GM10248 (cell line): ENCODE results near the gene STK40.

Source experiments
- CTCF ChIA-PET: fragments of 300-600 bp; sonication (Branson Sonifier 250); formaldehyde crosslinking; extraction: SDS; loops from one replicate; lab custom pipeline; 2021; ENCODE audit warnings: antibody characterized with exemption; lab: Yijun Ruan, JAX
- POLR2A ChIA-PET: fragments of 350-650 bp; sonication (Branson Sonifier 250); formaldehyde crosslinking; extraction: SDS; loops from one replicate; lab custom pipeline; 2020; ENCODE audit warnings: antibody characterized with exemption; lab: Yijun Ruan, JAX
- DNase-seq: peaks from one replicate; pipeline ENCODE4 v3.0.0; 2012; ENCODE audit errors: extremely low spot score
- CTCF ChIP-seq: IDR thresholded peaks from 2 replicates; pipeline ENCODE4 v1.5.1; 2012; ENCODE audit warnings: mild to moderate bottlenecking, low read depth; ENCODE audit errors: extremely low read depth, missing control alignments, control extremely low read depth

The STK40 gene

GRCh38 chr1:36305915-36306209 lies 79.9 kb downstream of the STK40 start:
- POLR2A ChIA-PET = interaction anchor here (0.6 to 1.6 kb wide), 5 partner anchors 10 to 1169 kb away, joined by 3 read pairs; partner anchors contain the start of gene EVA1B

GRCh38 chr1:36304970-36305914 lies 80.5 kb downstream of the STK40 start:
- no peak for TF ChIP-seq CTCF
- no peak for DNase-seq
- CTCF ChIA-PET = interaction anchor here (1.5 to 2.2 kb wide), 5 partner anchors 15 to 156 kb away, joined by 5 to 11 read pairs (median 5); partner anchors contain the start of gene TRAPPC3
- POLR2A ChIA-PET = interaction anchor here (0.9 to 1.6 kb wide), 2 partner anchors 17 to 20 kb away, joined by 3 read pairs; no protein-coding TSS in a partner anchor

More at GRCh38 chr1:36305915-36306209, 79.9 kb downstream of the STK40 start:
- no peak for DNase-seq
- CTCF ChIA-PET = interaction anchor here (0.7 to 2.2 kb wide), 8 partner anchors 13 to 157 kb away, joined by 3 to 11 read pairs (median 5); partner anchors contain the start of gene TRAPPC3
- no peak for TF ChIP-seq CTCF

GRCh38 chr1:36304521-36304920 lies 81.2 kb downstream of the STK40 start:
- POLR2A ChIA-PET = no interaction called here
- CTCF ChIA-PET = no interaction called here
- DNase-seq = no peak
- no peak for TF ChIP-seq CTCF

GRCh38 chr1:36303650-36304360 lies 81.9 kb downstream of the STK40 start:
- no peak for TF ChIP-seq CTCF
- DNase-seq = no peak
- POLR2A ChIA-PET = interaction anchor here (0.6 kb wide), 1 partner anchor 63 kb away, joined by 6 read pairs; no protein-coding TSS in a partner anchor
- CTCF ChIA-PET = interaction anchor here (0.6 to 3.5 kb wide), 3 partner anchors 11 to 1174 kb away, joined by 4 to 16 read pairs (median 9); no protein-coding TSS in a partner anchor

- DNase-seq = no peak
- TF ChIP-seq CTCF = no peak
- ChIA-PET POLR2A (no interaction called here), CTCF (interaction anchor here (0.6 to 3.5 kb wide), 3 partner anchors 11 to 1174 kb away, joined by 4 to 16 read pairs (median 9); no protein-coding TSS in a partner anchor)
Measured at GRCh38 chr1:36303244-36303643, 82.5 kb downstream of the STK40 start.

- CTCF ChIA-PET = interaction anchor here (1.3 to 3.5 kb wide), 7 partner anchors 9 to 166 kb away, joined by 4 to 20 read pairs (median 5); partner anchors contain the start of gene EVA1B
- POLR2A ChIA-PET = no interaction called here
- no peak for TF ChIP-seq CTCF
- no peak for DNase-seq
Measured at GRCh38 chr1:36301220-36301619, 84.5 kb downstream of the STK40 start.
